Measurements from ENCODE around the gene SLC6A17. TPM values are rescaled to one million over a fixed set of nuclear protein-coding genes. Genes with fewer than 3 reads are reported as not detected.

Gene SLC6A17
- total RNA-seq, 1 experiment from 2014 or later = 0.24 TPM

GRCh38 chr1:110170766-110171733 lies 20.8 kb downstream of the SLC6A17 start (continued):
- TF ChIP-seq NR2C2 (CRISPR knock-in tag; IDR thresholded peaks at IDR 0.05) = no peak
- TF ChIP-seq NFATC4 (CRISPR knock-in tag; IDR thresholded peaks at IDR 0.05) = no peak

DNA sequence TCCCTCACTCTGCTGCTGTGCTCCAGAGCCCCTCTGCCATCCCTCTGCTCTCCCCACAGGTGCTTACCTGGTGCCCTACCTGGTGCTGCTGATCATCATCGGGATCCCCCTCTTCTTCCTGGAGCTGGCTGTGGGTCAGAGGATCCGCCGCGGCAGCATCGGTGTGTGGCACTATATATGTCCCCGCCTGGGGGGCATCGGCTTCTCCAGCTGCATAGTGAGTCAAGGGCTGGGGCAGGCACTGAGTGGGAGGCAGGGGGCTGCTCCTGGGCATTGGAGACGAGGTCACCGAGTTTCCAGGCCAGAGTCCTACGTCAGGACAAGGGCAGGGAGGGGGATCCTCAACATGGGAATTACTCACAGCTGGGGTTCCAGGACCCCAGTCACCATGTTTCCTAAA lies 21.7 kb downstream of the SLC6A17 start:
- ChIA-PET CTCF (interaction anchor here (0.7 to 6.6 kb wide), 6 partner anchors 21 to 288 kb away, joined by 3 to 36 read pairs (median 6); partner anchors contain the start of gene SLC6A17), POLR2A (no interaction called here)
- Mint-ChIP-seq H3K27me3 (ENCODE audit: low read depth) (no peaks in the 10 kb centered on the region; the same call in 1 of the 2 replicates), H3K4me3 (no peak overlapping the region), H3K9me3 (no peaks in the 10 kb centered on the region), H3K27ac (no peak overlapping the region), H3K36me3 (no peaks in the 10 kb centered on the region), H3K4me1 (peaks cover 10% of the 10 kb centered on the region)
- no peak for ATAC-seq
- DNase-seq (ENCODE audit: low spot score) = no peak
- TF ChIP-seq, protein P1, sequence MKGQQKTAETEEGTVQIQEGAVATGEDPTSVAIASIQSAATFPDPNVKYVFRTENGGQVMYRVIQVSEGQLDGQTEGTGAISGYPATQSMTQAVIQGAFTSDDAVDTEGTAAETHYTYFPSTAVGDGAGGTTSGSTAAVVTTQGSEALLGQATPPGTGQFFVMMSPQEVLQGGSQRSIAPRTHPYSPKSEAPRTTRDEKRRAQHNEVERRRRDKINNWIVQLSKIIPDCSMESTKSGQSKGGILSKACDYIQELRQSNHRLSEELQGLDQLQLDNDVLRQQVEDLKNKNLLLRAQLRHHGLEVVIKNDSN (CRISPR knock-in tag; IDR thresholded peaks at IDR 0.05) = no peak
- TF ChIP-seq ZNF671 (CRISPR knock-in tag; IDR thresholded peaks at IDR 0.05) = no peak
- TF ChIP-seq, protein P2, sequence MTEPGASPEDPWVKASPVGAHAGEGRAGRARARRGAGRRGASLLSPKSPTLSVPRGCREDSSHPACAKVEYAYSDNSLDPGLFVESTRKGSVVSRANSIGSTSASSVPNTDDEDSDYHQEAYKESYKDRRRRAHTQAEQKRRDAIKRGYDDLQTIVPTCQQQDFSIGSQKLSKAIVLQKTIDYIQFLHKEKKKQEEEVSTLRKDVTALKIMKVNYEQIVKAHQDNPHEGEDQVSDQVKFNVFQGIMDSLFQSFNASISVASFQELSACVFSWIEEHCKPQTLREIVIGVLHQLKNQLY (CRISPR knock-in tag; IDR thresholded peaks at IDR 0.05) = no peak
- TF ChIP-seq, protein P3, sequence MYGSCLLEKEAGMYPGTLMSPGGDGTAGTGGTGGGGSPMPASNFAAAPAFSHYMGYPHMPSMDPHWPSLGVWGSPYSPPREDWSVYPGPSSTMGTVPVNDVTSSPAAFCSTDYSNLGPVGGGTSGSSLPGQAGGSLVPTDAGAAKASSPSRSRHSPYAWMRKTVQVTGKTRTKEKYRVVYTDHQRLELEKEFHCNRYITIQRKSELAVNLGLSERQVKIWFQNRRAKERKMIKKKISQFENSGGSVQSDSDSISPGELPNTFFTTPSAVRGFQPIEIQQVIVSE (CRISPR knock-in tag; IDR thresholded peaks at IDR 0.05; ENCODE audit: borderline replicate concordance) = no peak
- no peak for TF ChIP-seq PREB (CRISPR knock-in tag; IDR thresholded peaks at IDR 0.05; ENCODE audit: borderline replicate concordance)
- no peak for TF ChIP-seq GRHL2 (CRISPR knock-in tag; IDR thresholded peaks at IDR 0.05; ENCODE audit: insufficient replicate concordance, severe bottlenecking)
- TF ChIP-seq ARID4B (CRISPR knock-in tag; IDR thresholded peaks at IDR 0.05; ENCODE audit: borderline replicate concordance) = no peak

GRCh38 chr1:110173466-110174105 lies 23.3 kb downstream of the SLC6A17 start:
- Mint-ChIP-seq H3K9me3 (no peaks in the 10 kb centered on the region), H3K4me3 (no peak overlapping the region), H3K27ac (no peak overlapping the region), H3K36me3 (no peaks in the 10 kb centered on the region), H3K4me1 (peaks cover 10% of the 10 kb centered on the region), H3K27me3 (ENCODE audit: low read depth) (no peaks in the 10 kb centered on the region; the same call in 1 of the 2 replicates)
- ATAC-seq (peak; percentile 80), DNase-seq (ENCODE audit: low spot score) (no peak)
- ChIA-PET CTCF (interaction anchor here (1.0 to 6.6 kb wide), 7 partner anchors 24 to 323 kb away, joined by 3 to 36 read pairs (median 4); no protein-coding TSS in a partner anchor), POLR2A (interaction anchor here (1.1 kb wide), 1 partner anchor 9 kb away, joined by 3 read pairs; no protein-coding TSS in a partner anchor)
- TF ChIP-seq EMX1 (CRISPR knock-in tag; IDR thresholded peaks at IDR 0.05) (no peak), ARID4B (CRISPR knock-in tag; IDR thresholded peaks at IDR 0.05; ENCODE audit: borderline replicate concordance) (no peak), PREB (CRISPR knock-in tag; IDR thresholded peaks at IDR 0.05; ENCODE audit: borderline replicate concordance) (no peak), NR2C2 (CRISPR knock-in tag; IDR thresholded peaks at IDR 0.05) (no peak), GTF2I (CRISPR knock-in tag; conservative IDR thresholded peaks at IDR 0.05) (no peak), GABPB1 (CRISPR knock-in tag; IDR thresholded peaks at IDR 0.05) (no peak), RELA (CRISPR knock-in tag; IDR thresholded peaks at IDR 0.05; ENCODE audit: borderline replicate concordance) (no peak)
